ENCODE data around the gene STK33. TPM values are rescaled to one million over a fixed set of nuclear protein-coding genes. Genes with fewer than 3 reads are reported as not detected.

The STK33 gene
- total RNA-seq, 1 experiment from 2014 or later: 10.9 TPM

- CTCF ChIA-PET: no interaction called here
- RAD21 ChIA-PET (ENCODE audit: low non-redundant PET in 1 of 2, low total read pairs in 2 of 2, uncharacterized antibody in 2 of 2, unreplicated experiment in 2 of 2): no interaction called here
- no TSS peak for BruUV-seq (replicated peaks)
Observed at GRCh38 chr11:8586805-8587204, 7.2 kb downstream of the STK33 start.

More at GRCh38 chr11:8586805-8587204, 7.2 kb downstream of the STK33 start:
- TF ChIP-seq FOSL1 (IDR thresholded peaks at IDR 0.05; ENCODE audit: low read depth) (no peak), SP1 (IDR thresholded peaks at IDR 0.05; ENCODE audit: low read depth) (no peak), RAD21 (IDR thresholded peaks at IDR 0.05; ENCODE audit: low read depth) (no peak), ZNF274 (IDR thresholded peaks at IDR 0.05; ENCODE audit: low read depth, low read length) (no peak), YY1 (IDR thresholded peaks at IDR 0.05; ENCODE audit: extremely low read depth, insufficient replicate concordance, low read depth, low read length) (no peak), JUND (IDR thresholded peaks at IDR 0.05) (no peak), ZFX (IDR thresholded peaks at IDR 0.05) (no peak), EGR1 (IDR thresholded peaks at IDR 0.05; ENCODE audit: low read depth) (no peak), SIN3A (IDR thresholded peaks at IDR 0.05; ENCODE audit: low read depth) (no peak), EZH2phosphoT487 (IDR thresholded peaks at IDR 0.05; ENCODE audit: borderline replicate concordance) (no peak), POLR2A (IDR thresholded peaks at IDR 0.05; ENCODE audit: borderline replicate concordance, extremely low read depth, insufficient read depth, insufficient read length) (no peak), EZH2 (IDR thresholded peaks at IDR 0.05) (no peak), TCF7L2 (IDR thresholded peaks at IDR 0.05; ENCODE audit: borderline replicate concordance, extremely low read depth, insufficient read depth, insufficient read length) (no peak), CBX3 (IDR thresholded peaks at IDR 0.05; ENCODE audit: low read depth) (no peak), CEBPB (IDR thresholded peaks at IDR 0.05; ENCODE audit: low read depth) (no peak)
- TF ChIP-seq, protein P1, sequence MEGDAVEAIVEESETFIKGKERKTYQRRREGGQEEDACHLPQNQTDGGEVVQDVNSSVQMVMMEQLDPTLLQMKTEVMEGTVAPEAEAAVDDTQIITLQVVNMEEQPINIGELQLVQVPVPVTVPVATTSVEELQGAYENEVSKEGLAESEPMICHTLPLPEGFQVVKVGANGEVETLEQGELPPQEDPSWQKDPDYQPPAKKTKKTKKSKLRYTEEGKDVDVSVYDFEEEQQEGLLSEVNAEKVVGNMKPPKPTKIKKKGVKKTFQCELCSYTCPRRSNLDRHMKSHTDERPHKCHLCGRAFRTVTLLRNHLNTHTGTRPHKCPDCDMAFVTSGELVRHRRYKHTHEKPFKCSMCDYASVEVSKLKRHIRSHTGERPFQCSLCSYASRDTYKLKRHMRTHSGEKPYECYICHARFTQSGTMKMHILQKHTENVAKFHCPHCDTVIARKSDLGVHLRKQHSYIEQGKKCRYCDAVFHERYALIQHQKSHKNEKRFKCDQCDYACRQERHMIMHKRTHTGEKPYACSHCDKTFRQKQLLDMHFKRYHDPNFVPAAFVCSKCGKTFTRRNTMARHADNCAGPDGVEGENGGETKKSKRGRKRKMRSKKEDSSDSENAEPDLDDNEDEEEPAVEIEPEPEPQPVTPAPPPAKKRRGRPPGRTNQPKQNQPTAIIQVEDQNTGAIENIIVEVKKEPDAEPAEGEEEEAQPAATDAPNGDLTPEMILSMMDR (IDR thresholded peaks at IDR 0.05 in 2 of 3, conservative IDR thresholded peaks at IDR 0.05 in 1 of 3; ENCODE audit: borderline replicate concordance in 1 of 3, insufficient read depth in 1 of 3, low read depth in 2 of 3, low read length in 2 of 3): no peak
- TF ChIP-seq, protein P2, sequence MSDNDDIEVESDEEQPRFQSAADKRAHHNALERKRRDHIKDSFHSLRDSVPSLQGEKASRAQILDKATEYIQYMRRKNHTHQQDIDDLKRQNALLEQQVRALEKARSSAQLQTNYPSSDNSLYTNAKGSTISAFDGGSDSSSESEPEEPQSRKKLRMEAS (IDR thresholded peaks at IDR 0.05): no peak
- TF ChIP-seq, protein P3, sequence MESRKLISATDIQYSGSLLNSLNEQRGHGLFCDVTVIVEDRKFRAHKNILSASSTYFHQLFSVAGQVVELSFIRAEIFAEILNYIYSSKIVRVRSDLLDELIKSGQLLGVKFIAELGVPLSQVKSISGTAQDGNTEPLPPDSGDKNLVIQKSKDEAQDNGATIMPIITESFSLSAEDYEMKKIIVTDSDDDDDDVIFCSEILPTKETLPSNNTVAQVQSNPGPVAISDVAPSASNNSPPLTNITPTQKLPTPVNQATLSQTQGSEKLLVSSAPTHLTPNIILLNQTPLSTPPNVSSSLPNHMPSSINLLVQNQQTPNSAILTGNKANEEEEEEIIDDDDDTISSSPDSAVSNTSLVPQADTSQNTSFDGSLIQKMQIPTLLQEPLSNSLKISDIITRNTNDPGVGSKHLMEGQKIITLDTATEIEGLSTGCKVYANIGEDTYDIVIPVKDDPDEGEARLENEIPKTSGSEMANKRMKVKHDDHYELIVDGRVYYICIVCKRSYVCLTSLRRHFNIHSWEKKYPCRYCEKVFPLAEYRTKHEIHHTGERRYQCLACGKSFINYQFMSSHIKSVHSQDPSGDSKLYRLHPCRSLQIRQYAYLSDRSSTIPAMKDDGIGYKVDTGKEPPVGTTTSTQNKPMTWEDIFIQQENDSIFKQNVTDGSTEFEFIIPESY (IDR thresholded peaks at IDR 0.05; ENCODE audit: extremely low read depth, insufficient replicate concordance, low read length): no peak
- H3K27ac ChIP-seq (ENCODE audit: low read depth, low read length): no peak overlapping the region
- no peaks in the 10 kb centered on the region for H3K9me3 ChIP-seq (ENCODE audit: control insufficient read depth in 1 of 2, insufficient read depth in 1 of 2, low read depth in 1 of 2, low read length in 2 of 2)
- no peak overlapping the region for H3K4me3 ChIP-seq (replicated peaks in 1 of 2; ENCODE audit: low read depth in 1 of 2, low read length in 2 of 2)
- no peaks in the 10 kb centered on the region; the same call in 1 of the 2 replicates for H4K20me1 ChIP-seq (ENCODE audit: insufficient read depth)
- ATAC-seq: no peak
- H3K36me3 ChIP-seq (ENCODE audit: control insufficient read depth in 1 of 2, insufficient read depth in 2 of 2, low read length in 2 of 2): no peaks in the 10 kb centered on the region
- no peak overlapping the region for H3K4me2 ChIP-seq (ENCODE audit: low read length)
- H3K4me1 ChIP-seq (ENCODE audit: control insufficient read depth in 1 of 2, insufficient read depth in 2 of 2, low read length in 2 of 2): no peaks in the 10 kb centered on the region
- POLR2A ChIA-PET: no interaction called here
- no peak overlapping the region for H3K9ac ChIP-seq (ENCODE audit: low read length)
- H3K79me2 ChIP-seq (ENCODE audit: insufficient read depth, low read length): no peaks in the 10 kb centered on the region
- no peak for DNase-seq (ENCODE audit: low read depth, low spot score)
- no peaks in the 10 kb centered on the region for H3K9me2 ChIP-seq (ENCODE audit: insufficient read depth)
- H3K27me3 ChIP-seq (ENCODE audit: insufficient read depth, low read length): no peaks in the 10 kb centered on the region
- intact Hi-C loops (cut with micrococcal nuclease): no loop called here
- H2AFZ ChIP-seq (ENCODE audit: low read depth, low read length, poor library complexity, severe bottlenecking): no peak overlapping the region
